Subcutaneous abdominal adipose tissue (tissue), 5 donors: ENCODE data around the gene RAB40C.

Experiments
- H3K27ac ChIP-seq: one replicate; pipeline ENCODE4 v1.7.0; 2013; ENCODE audit warnings: low read depth, mild to moderate bottlenecking, inconsistent platforms, low read length, moderate library complexity
- H3K27me3 ChIP-seq, 5 donors: one replicate each; pipeline ENCODE4 v1.7.0; 2013; ENCODE audit warnings: low read length in 5 of 5, inconsistent platforms in 1 of 5; ENCODE audit not compliant: control insufficient read depth in 5 of 5, insufficient read depth in 4 of 5
- H3K36me3 ChIP-seq, 5 donors: one replicate each; pipeline ENCODE4 v1.7.0; 2013; ENCODE audit warnings: low read length in 5 of 5; ENCODE audit not compliant: control insufficient read depth in 5 of 5, insufficient read depth in 5 of 5
- H3K4me1 ChIP-seq, 5 donors: one replicate each; pipeline ENCODE4 v1.7.0; 2013; ENCODE audit warnings: low read length in 5 of 5, mild to moderate bottlenecking in 3 of 5, moderate library complexity in 1 of 5; ENCODE audit not compliant: control insufficient read depth in 5 of 5, insufficient read depth in 5 of 5
- H3K4me3 ChIP-seq, 5 donors: one replicate each; pipeline ENCODE4 v1.7.0; 2013; ENCODE audit warnings: low read length in 5 of 5, low read depth in 1 of 5
- H3K9ac ChIP-seq, 5 donors: one replicate each; pipeline ENCODE4 v1.7.0; 2013; ENCODE audit warnings: low read length in 5 of 5, mild to moderate bottlenecking in 4 of 5, moderate library complexity in 3 of 5
- H3K9me3 ChIP-seq, 5 donors: one replicate each; pipeline ENCODE4 v1.7.0; 2013; ENCODE audit warnings: low read length in 5 of 5; ENCODE audit not compliant: control insufficient read depth in 5 of 5
- donor health status: healthy.
- donor health status: healthy.
- donor health status: healthy.
- donor health status: healthy.
- donor health status: healthy.

The RAB40C gene

GRCh38 chr16:590188-590814 lies 435 bp downstream of the RAB40C start:
- no peaks in the 10 kb centered on the region for H3K9me3 ChIP-seq
- H3K9ac ChIP-seq = peak overlapping the region; percentile 48 to 90 (median 78)
- peaks cover 18 to 66% (median 53%) of the 10 kb centered on the region in 5 donors for H3K4me1 ChIP-seq
- peaks cover 0 to 8% (median 3%) of the 10 kb centered on the region in 5 donors for H3K36me3 ChIP-seq
- peak overlapping the region; percentile 73 to 96 (median 85) for H3K4me3 ChIP-seq
- H3K27ac ChIP-seq = peak overlapping the region; percentile 46
- H3K27me3 ChIP-seq = peaks cover 0 to 2% (median 0%) of the 10 kb centered on the region in 5 donors

- H3K9me3 ChIP-seq = no peaks in the 10 kb centered on the region
- H3K4me1 ChIP-seq = peaks cover 18 to 62% (median 53%) of the 10 kb centered on the region in 5 donors
- H3K36me3 ChIP-seq = peaks cover 0 to 8% (median 3%) of the 10 kb centered on the region in 5 donors
- H3K4me3 ChIP-seq = peak overlapping the region; percentile 73 to 96 (median 85)
- peak overlapping the region; percentile 48 to 90 (median 78) for H3K9ac ChIP-seq
- H3K27ac ChIP-seq = peak overlapping the region; percentile 46
- no peaks in the 10 kb centered on the region for H3K27me3 ChIP-seq
Measured at GRCh38 chr16:590815-591200, 942 bp downstream of the RAB40C start.

GRCh38 chr16:591231-591630 lies 1.4 kb downstream of the RAB40C start:
- Histone ChIP-seq H3K36me3 (peaks cover 0 to 9% (median 3%) of the 10 kb centered on the region in 5 donors), H3K9ac (peak overlapping the region in 3 of 5 donors; percentile 51 to 80 (median 78)), H3K27ac (no peak overlapping the region), H3K9me3 (no peaks in the 10 kb centered on the region), H3K4me1 (peaks cover 18 to 58% (median 53%) of the 10 kb centered on the region in 5 donors), H3K27me3 (no peaks in the 10 kb centered on the region), H3K4me3 (peak overlapping the region; percentile 73 to 96 (median 85))

- no peaks in the 10 kb centered on the region for H3K27me3 ChIP-seq
- H3K9me3 ChIP-seq = no peaks in the 10 kb centered on the region
- peaks cover 16 to 51% (median 46%) of the 10 kb centered on the region in 5 donors for H3K4me1 ChIP-seq
- peak overlapping the region in 1 of 5 donors; percentile 64 for H3K9ac ChIP-seq
- H3K4me3 ChIP-seq = no peak overlapping the region
- H3K36me3 ChIP-seq = peaks cover 0 to 16% (median 8%) of the 10 kb centered on the region in 5 donors
- H3K27ac ChIP-seq = no peak overlapping the region
Measured at GRCh38 chr16:591892-592517, 2.1 kb downstream of the RAB40C start.

GRCh38 chr16:592518-593306 lies 2.8 kb downstream of the RAB40C start:
- Histone ChIP-seq H3K9me3 (no peaks in the 10 kb centered on the region), H3K36me3 (peaks cover 0 to 16% (median 8%) of the 10 kb centered on the region in 5 donors), H3K4me3 (no peak overlapping the region), H3K27me3 (no peaks in the 10 kb centered on the region), H3K27ac (no peak overlapping the region), H3K9ac (peak overlapping the region in 1 of 5 donors; percentile 64), H3K4me1 (peaks cover 15 to 44% (median 40%) of the 10 kb centered on the region in 5 donors)

GRCh38 chr16:593406-593805 lies 3.5 kb downstream of the RAB40C start:
- H3K4me3 ChIP-seq = no peak overlapping the region
- no peaks in the 10 kb centered on the region for H3K9me3 ChIP-seq
- peaks cover 13 to 37% (median 33%) of the 10 kb centered on the region in 5 donors for H3K4me1 ChIP-seq
- no peak overlapping the region for H3K27ac ChIP-seq
- H3K9ac ChIP-seq = no peak overlapping the region
- H3K36me3 ChIP-seq = peaks cover 0 to 16% (median 8%) of the 10 kb centered on the region in 5 donors
- H3K27me3 ChIP-seq = no peaks in the 10 kb centered on the region

GRCh38 chr16:593807-594206 lies 3.9 kb downstream of the RAB40C start:
- Histone ChIP-seq H3K9me3 (no peaks in the 10 kb centered on the region), H3K27me3 (no peaks in the 10 kb centered on the region), H3K4me1 (peaks cover 13 to 33% (median 31%) of the 10 kb centered on the region in 5 donors), H3K4me3 (no peak overlapping the region), H3K9ac (no peak overlapping the region), H3K27ac (no peak overlapping the region), H3K36me3 (peaks cover 0 to 18% (median 8%) of the 10 kb centered on the region in 5 donors)

- Histone ChIP-seq H3K27me3 (no peaks in the 10 kb centered on the region), H3K27ac (no peak overlapping the region), H3K36me3 (peaks cover 0 to 28% (median 14%) of the 10 kb centered on the region in 5 donors), H3K4me1 (peaks cover 13 to 33% (median 31%) of the 10 kb centered on the region in 5 donors), H3K9ac (no peak overlapping the region), H3K9me3 (no peaks in the 10 kb centered on the region), H3K4me3 (no peak overlapping the region)
Measured at GRCh38 chr16:595094-595528, 5.2 kb downstream of the RAB40C start.

GRCh38 chr16:595942-596735 lies 6.3 kb downstream of the RAB40C start:
- Histone ChIP-seq H3K4me3 (no peak overlapping the region), H3K9ac (no peak overlapping the region), H3K36me3 (peaks cover 0 to 29% (median 14%) of the 10 kb centered on the region in 5 donors), H3K9me3 (no peaks in the 10 kb centered on the region), H3K27ac (no peak overlapping the region), H3K27me3 (no peaks in the 10 kb centered on the region), H3K4me1 (peaks cover 8 to 25% (median 22%) of the 10 kb centered on the region in 5 donors)
